NCI-H526 (cell line): Measurements from ENCODE around the gene SCFD1.
"Not testable (repeated sequence)": the region's sequence is repeated elsewhere in the genome, so short reads cannot be mapped to it uniquely, and the experiment has no call there.

ENCODE experiments used
- DNase-seq, 2 experiments: peaks; one replicate each; lab custom pipeline; 2025; lab: John Stamatoyannopoulos, UW

Gene SCFD1

GRCh38 chr14:30678926-30679431 is 56.9 kb downstream of the SCFD1 start:
- DNase-seq, result no peak

GRCh38 chr14:30680036-30680435 is 57.9 kb downstream of the SCFD1 start:
- DNase-seq, result no peak

GRCh38 chr14:30680776-30681175 is 58.7 kb downstream of the SCFD1 start:
- not testable (repeated sequence) for DNase-seq

GRCh38 chr14:30681752-30682355 is 59.7 kb downstream of the SCFD1 start:
- DNase-seq, result peak in 1 of 2 experiments; percentile 15

- peak in 1 of 2 experiments; percentile 39 for DNase-seq
Observed at GRCh38 chr14:30690487-30691355, 68.6 kb downstream of the SCFD1 start.

- no peak for DNase-seq
Observed at GRCh38 chr14:30691751-30692398, 69.8 kb downstream of the SCFD1 start.

- DNase-seq, result no peak
Observed at GRCh38 chr14:30692669-30693068, 70.5 kb downstream of the SCFD1 start.

GRCh38 chr14:30698463-30698862 is 76.3 kb downstream of the SCFD1 start:
- DNase-seq, result no peak

- no peak for DNase-seq
Observed at GRCh38 chr14:30706704-30707103, 84.6 kb downstream of the SCFD1 start.

GRCh38 chr14:30708157-30708556 is 86.0 kb downstream of the SCFD1 start:
- peak in 1 of 2 experiments; percentile 1 for DNase-seq

- DNase-seq, result no peak
Observed at GRCh38 chr14:30709201-30709600, 87.1 kb downstream of the SCFD1 start.

- DNase-seq, result no peak
Observed at GRCh38 chr14:30710876-30711275, 88.8 kb downstream of the SCFD1 start.

- DNase-seq, result no peak
Observed at GRCh38 chr14:30719137-30719536, 97.0 kb downstream of the SCFD1 start.

GRCh38 chr14:30725763-30726162 is 103.6 kb downstream of the SCFD1 start:
- no peak for DNase-seq

GRCh38 chr14:30728471-30728870 is 106.4 kb downstream of the SCFD1 start:
- no peak for DNase-seq

- no peak for DNase-seq
Observed at GRCh38 chr14:30737916-30738315, 115.8 kb downstream of the SCFD1 start.

GRCh38 chr14:30738978-30739377 is 116.9 kb downstream of the SCFD1 start:
- no peak for DNase-seq

GRCh38 chr14:30748343-30748742 is 126.2 kb downstream of the SCFD1 start:
- DNase-seq, result no peak

- peak in 1 of 2 experiments; percentile 24 for DNase-seq
Observed at GRCh38 chr14:30751646-30752416, 129.7 kb downstream of the SCFD1 start.

GRCh38 chr14:30753452-30753851 is 131.3 kb downstream of the SCFD1 start:
- no peak for DNase-seq

- no peak for DNase-seq
Observed at GRCh38 chr14:30754778-30755177, 132.7 kb downstream of the SCFD1 start.

GRCh38 chr14:30756594-30756993 is 134.5 kb downstream of the SCFD1 start:
- no peak for DNase-seq
